HG03432 (cell line): ENCODE results near the gene KIF3A.

Source experiments
- ATAC-seq: cut with Tn5 transposase; IDR thresholded peaks from one replicate; pipeline ENCODE4 v1.9.1; 2021; ENCODE audit warnings: mild to moderate bottlenecking, moderate library complexity; ENCODE audit not compliant: unreplicated experiment

KIF3A gene

DNA sequence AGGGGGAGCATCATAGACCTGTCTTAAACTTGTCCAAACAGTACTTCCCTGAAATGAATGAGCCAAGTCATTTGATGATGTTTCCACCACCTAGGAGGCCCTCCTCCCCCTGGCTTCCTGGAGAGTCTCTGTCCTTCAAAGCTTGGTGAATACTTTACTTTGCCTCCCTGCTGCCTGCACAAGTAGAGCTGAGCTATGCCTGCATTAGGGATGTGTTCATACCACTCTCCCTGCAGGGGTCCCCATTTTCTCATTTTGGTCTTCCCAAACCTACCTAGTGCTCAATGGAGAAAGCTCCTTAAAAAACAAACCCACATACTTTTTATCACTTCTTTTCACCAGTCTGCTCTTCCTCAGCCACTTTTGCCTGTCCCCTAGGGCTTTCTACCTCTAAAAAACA is 17.6 kb upstream of the KIF3A start:
- no peak for ATAC-seq

DNA sequence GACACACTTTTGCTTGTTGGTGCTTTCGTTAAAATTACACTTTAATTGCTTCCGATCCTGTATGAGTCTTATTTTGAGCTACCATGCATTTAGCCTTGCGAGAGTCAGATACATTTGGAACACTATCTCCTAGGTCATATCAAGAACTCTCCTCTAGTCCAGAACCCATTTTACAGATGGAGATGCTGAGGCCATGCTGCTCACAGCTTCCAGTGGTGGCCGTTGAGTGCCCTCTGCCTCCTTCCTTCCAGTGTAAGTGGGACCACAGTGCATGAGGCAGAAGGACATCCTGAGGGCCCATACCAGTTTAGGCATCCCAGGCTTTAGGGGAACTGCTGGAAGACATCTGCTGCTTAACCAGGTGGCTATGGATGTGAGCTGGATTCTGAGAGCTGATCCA is 16.8 kb upstream of the KIF3A start:
- no peak for ATAC-seq

DNA sequence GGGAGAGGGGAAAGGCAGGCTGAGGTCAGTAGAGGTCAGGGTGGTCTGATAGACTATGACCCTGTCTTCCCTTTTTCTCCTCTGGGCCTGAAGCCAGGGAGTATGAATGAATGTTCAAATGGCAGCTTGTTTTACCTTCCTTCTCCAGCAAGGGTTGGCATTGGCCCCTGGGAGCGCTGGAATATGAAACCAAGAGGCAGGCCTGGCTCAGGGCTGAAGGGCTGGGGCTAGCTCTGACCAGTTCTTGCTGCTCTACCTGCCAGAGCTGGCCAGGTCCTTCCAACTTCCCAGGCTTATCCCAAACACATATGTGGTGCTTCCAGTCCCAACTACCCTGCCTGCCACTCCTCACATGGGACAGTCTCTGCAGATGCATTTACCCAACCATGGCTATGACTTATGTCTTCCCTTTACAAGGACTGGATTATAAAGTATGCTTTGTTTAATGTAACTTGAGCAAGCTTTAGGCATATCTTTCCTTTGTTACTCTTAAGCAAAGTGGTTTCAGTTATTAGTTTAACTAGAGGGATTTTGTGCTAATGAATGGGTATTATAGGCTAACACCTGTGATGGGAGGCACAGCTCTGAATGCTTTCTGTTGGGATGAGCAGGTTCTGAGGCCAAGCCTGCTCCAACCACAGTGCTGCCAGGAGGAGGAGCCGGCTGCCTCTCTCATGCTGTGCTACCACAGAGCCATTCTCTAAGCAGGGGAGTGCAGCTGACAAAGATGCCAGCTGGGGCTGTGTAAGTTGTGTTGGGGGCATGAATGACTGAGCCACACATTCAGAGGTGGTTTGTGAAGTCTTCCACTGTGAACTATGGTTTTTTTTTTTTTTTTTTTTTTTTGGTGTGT is 16.0 kb upstream of the KIF3A start:
- no peak for ATAC-seq

DNA sequence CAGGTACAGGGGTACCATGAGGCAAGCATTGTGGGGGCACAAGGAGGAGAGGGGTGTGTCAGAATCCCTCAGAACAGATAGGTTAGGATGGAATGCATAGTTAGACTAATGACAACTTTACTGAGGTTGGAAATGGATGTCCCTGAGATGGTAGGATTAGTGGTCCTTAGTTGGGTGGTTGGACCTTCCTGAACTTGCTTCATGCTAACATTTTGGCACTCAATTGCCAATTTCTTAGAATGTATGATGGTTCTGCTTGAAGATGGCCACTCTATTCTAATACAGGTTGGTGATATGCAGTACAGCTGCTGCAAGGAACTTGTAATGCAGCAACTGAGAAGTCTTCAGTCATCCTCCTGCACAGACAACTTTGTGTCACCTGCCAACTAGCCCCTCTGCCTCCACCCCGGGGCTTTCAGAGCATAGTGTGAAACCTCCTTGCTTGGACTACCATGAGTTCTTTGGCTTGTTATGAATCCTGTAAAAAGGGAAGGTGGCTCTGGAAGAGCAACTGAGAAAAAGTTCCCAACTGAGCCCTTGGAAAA is 15.3 kb upstream of the KIF3A start:
- no peak for ATAC-seq

DNA sequence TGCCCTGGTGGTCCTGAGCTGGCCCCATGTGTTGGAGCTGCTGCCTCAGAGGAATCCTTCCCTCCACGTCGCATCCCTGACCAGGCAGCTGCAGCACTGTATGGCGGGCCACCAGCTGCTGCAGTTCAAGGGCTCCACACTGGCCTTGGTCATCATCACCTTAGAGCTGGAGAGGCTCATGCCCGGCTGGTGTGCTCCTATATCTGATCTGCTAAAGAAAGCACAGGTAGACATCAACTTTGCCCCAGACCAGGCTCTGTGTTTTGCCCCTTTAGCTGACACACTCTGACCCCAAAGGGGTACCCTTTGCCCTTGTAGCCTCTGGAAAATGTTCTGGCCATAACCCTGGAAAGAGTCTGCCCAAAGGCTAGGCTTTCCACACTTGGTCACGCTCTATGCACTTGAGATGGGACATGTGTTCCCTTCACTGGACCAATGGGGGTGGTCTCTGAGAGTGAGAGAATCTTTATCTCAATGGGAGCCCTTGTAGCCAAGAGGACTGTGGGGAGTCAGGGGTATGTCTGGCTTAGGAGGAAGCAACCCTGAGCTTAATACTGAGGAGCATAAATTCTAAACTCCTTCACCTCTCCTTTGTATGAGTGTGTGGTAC is 14.7 kb upstream of the KIF3A start:
- no peak for ATAC-seq

DNA sequence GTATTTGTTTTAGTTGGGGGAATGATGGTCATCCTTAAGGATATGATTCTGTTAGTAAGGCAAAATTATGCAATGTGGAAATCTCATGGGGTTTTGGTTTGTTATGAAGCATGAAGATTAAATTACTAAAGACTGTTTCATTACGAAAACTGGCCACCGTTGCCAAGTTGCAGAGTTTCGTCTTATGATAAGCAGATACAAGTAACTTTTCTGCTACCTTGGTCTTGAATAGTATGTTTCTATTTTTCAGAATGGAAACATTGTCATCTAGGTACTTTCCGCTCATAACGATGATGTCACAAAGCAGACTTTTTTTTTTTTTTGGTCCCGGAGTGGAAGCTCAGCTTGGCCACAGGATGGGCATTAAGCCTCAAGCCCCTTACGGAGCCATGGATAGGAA is 14.1 kb upstream of the KIF3A start:
- ATAC-seq, result peak; percentile 43

DNA sequence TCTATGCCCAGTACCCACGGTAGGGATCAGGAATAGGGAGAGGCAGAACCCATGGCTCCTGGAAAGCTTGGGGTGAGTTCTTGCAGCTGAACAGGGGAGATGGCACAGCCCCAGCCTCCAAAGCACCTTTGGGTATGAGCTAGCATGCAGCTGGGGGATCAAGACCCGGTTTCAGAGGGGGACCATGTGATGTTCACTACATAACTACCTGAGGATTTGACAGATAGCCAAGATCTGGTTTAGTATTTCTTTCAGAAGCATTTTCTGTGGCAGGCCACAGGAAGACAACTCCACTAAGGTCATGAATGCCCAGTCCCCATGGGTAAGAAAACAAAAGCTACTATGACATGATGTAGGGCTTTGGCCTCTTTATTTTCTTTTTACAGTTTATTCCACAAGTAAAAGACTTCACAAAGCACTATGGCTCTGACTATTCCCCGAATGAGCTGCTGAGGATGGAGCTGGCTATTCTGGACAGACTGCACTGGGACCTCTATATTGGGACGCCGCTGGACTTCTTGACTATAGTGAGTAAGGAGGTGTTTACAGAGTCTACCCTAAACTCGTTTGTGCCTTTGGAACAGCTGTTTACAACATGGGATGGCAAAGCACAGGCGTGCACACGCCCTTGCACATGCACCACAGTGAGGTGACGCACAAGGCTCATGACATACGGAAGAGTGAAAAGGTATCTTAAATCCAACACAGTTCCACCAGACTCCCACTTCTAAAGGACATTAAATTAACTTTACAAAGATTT is 13.3 kb upstream of the KIF3A start:
- ATAC-seq, result no peak

DNA sequence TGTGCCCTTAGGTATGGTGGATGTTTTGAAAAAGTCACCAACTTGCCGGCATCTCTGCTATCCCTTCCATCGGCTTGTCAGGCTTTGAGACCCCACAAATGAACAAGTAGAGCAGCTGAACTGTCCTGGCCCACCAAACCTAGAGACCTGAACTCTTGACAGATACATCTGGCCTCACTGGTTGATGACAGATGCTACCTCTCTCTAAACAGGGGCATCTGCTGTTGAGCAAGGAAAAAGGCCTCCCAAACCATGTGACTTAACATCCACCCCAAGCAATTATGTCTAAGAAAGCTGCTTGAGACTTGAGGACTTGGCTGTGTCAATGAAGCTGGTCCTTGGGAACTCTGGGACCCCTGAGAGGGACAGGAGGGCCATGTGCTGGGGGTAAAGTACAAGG is 12.2 kb upstream of the KIF3A start:
- no peak for ATAC-seq

DNA sequence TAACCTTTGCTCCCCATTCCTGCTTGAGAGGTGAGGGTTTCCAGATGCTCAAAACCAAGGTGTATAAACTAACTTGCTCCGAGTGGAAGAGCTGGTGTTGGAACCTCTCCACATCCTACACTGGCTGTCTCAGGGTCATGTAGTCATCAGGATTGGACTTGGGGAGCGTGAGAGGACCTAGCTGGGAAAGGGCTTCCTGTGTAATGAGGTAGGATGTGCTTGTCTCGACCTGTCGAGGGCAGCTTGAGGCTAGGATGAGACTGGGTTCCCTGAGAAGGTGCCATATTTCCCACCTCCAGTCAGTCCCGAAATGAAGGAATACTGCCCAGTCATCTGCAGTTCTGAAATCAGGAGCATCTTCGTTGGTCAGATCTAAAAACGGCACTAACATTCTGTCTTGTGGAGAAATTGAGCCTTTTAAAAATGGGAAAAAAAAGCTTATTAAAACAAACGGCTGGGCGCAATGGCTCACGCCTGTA is 11.2 kb upstream of the KIF3A start:
- ATAC-seq, result no peak

DNA sequence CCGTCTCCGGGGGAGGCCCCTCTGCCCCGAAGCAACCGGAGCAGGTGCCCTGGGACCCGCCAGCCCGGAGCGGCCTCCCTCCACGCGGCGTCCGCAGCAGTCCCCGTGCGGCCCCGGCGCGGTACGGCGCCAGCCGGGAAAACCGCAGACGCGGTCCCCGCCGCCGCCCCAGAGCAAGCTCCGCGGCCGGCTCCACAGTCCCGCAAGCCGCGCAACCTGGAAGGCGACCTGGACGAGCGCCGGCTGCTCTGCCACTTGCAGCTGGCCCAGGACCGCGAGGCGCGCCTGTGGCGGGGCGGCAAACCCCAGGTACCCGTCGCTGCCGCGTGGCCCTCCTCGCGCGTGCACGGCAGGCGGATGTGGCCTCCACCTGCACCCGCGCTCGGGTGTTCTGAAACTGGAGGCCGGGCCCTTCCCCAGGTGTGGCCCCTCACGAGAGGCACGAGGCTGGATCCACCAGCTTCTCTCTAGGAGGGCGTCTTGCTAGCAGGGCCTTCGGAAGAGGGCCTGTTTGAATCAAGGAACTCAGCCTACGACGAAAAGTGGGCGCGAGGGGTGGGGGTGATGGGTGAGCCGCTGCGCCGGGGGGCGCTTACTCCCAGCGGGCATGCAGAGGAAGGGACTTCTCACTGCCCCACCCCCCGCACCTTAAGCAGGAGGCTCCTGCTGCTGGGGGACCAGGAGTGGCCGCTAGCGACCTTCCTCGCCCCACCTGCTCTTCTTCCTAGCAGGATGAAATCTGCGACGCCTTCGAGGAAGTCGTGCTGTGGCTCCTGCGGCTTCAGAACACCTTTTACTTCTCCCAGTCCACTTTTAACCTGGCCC is 10.5 kb upstream of the KIF3A start:
- ATAC-seq, result peak; percentile 22

DNA sequence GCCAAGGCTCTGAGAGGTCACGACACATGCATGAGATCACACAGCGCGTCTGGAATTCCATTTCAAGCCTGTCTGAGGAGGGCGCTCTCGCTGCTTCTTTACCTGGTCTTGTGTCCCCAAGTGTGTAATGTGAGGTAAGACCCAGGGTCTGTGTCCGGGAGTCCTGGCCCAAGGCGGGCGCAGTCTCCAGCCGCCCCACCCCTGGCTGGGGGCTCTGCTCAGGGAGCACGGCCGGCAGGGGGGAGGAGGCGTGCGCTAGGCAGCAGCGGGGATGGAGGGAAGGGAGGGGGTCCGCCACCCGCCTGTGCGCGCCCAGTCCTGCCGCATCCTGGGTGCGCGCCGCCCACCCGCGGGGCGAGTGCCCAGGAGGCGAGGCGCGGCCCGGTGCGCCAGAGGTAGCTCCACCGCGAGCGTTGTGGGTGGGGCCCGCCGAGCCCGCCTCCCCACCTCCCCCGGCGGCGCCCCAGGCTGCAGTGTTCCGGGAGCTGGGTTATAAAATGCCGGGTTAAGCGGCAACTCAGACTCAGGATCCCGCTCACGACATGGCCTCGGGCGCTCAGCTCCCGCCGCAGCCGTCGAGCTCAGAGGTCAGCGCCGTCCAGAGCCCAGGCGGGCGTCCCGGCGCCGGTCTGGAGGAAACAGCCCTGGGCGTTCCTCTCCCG is 9.7 kb upstream of the KIF3A start, which contains the start of gene CCNI2:
TSS of gene CCNI2 (plus strand) at position 473 of the 662 bp plus-strand sequence. CDS start at position 543, 70 bp downstream.
- peak; percentile 51 for ATAC-seq

DNA sequence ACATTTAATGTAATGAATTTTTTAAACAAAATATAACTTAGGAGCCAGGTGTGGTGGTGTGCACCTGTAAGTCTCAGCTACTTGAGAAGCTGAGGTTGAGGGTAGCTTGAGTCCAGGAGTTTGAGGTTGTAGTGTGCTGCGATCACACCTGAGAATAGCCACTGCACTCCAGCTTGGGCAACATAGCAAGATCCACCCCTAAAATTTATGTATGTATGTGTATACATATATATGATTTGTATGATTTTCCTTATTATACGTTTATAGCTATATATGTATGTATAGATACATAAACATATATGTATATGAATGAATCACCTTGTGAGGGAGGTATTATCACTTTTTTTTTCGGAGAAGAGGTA is 9.2 kb upstream of the KIF3A start:
- no peak for ATAC-seq

DNA sequence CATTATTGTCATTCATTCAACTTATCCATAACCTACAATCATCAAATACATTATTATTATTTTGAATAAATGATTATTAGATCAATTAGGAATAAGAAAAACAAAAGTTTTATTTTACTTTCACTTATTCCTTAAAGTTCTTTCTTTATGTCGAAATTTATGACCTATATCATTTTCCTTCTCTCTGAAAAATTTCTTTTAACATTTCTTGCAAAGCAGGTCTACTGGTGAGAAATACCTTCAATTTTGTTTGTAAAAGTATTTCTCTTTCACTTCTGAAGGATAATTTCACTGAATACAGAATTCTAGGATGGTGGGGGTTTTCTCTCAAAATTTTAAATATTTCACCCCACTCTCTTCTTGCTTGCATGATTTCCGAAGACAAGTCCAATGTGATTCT is 7.3 kb upstream of the KIF3A start:
- ATAC-seq, result no peak

DNA sequence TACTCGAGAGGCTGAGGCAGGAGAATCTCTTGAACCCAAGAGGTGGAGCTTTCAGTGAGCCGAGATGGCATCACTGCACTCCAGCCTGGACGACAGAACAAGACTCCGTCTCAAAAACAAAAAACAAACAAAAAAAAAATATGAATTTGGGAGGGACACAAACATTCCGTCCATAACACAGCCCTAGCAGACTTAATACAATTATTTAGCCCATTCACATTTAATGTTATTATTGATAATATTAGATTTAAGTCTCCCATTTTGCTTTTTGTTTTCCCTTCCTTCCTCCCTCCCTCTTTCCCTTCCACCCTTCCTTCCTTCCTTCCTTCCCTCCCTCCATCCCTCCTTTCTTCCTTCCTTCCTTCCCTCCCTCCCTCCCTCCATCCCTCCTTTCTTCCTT is 5.3 kb upstream of the KIF3A start:
- ATAC-seq, result no peak

DNA sequence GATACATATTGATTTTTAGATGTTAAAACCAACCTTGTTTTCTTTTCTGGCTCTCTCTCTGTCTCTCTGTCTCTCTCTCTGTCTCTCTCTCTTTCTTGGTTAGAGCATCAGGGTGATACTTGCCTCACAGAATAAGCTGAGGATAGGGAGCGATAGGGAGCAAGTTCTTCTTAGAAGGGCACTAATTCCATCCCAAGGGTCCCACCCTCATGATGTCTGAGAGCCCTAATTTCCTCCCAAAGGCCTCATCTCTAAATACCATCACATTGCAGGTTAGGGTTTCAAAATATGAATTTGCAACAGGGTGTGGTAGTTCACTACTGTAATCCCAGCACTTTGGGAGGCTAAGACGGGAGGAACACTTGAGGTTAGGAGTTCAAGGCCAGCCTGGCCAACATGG is 4.8 kb upstream of the KIF3A start:
- no peak for ATAC-seq

DNA sequence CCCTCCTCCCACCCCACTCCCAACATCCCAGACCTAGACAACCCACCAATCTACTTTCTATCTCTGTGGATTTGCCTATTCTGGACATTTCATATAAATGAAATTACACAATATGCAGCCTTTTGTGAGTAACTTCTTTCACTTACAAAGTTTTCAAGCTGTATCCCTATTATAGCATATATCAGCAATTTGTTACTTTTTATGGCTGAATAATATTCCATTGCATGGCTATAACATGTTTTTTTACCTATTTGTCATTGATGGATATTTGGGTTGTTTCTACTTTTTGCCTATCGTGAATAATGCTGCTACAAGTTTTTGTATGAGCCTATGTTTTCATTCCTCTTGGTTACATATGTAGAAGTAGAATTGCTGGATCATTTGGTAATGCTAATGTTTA is 1.9 kb upstream of the KIF3A start:
- ATAC-seq, result no peak

DNA sequence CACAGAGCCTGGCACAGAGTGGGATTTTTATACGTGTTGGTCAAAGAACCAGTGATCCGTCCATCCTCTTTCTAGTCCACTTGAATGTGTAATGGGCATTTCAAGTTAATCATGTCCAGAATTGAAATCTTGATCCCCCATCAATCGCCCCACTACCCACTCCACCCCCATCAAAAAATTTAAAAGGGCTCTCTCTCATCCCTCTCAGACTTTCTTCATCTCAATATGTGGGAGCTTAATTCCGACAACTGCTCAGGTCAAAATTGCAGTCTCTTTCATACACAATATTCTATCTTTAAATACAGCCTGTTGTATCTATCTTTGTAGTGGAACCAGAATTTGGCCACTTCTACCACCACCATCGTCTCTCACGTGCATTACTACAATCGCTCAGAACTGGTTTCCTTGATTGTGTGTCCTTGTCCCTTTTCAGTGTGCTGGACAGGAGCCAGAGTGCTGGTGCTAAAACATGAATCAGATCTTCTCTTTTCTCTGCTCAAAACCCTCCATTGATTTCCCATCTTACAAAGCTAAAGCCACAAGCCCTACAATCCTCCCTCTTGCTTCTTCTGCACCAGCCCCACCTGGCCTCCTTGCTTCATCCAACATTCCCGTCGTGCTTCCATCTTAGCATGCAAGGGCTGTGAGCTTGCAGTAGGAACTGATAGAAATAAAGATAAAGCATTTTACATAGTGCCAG is 786 bp upstream of the KIF3A start:
- no peak for ATAC-seq

DNA sequence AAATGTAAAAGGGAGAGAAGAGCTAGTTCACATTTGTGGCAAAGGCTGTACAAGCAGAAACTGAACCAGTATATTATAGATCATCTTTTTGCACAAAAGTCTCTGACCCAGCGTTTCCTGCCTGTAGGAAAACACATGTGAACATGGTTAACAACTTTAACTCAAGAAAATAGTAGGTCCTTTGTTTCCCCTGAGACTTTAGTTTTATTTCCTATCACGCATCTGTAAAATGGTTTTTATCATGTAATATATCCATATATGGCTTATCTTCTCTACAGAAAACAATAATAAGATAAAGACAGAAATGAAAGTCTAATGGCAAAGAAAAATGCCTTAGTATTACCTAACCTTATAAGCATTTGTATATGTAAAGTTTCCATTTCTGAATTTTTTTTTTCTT is 2.7 kb downstream of the KIF3A start:
- no peak for ATAC-seq

DNA sequence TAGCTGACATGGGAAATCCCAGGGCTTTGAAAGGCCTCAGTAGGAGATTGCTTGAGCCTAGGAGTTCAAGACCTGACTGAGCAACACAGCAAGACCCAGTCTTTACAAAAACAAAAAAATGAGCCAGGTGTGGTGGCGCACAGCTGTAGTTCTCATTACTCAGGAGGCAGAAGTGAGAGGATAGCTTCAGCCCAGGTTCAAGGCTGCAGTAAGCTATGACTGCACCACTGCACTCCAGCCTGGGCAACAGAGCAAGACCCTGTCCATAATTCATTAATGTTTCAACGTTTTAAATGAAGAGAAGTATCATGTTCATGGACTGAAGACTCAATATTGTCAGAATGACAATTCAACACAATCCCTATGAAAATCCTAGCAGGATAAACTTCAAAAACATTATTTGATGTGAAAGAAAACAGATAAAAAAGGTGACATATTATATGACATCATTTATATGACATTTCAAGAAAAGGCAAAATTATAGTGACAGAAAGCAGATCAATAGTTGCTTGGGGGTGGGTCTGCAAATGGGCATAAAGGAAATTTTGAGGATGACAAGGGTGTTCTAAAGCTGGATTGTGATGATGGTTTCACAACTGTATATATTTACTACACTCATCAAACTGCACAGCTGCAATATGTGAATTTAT is 3.7 kb downstream of the KIF3A start:
- no peak for ATAC-seq
